HEK293 (cell line): ENCODE measurements around the gene GPR62.

Experiments used
- CTCF ChIA-PET: fragments of 350-600 bp; formaldehyde crosslinking; extraction: SDS; loops from one replicate; lab custom pipeline; 2021; ENCODE audit warnings: antibody characterized with exemption; lab: Yijun Ruan, JAX
- POLR2A ChIA-PET: fragments of 300-600 bp; formaldehyde crosslinking; extraction: SDS; loops from one replicate; lab custom pipeline; 2020; ENCODE audit warnings: antibody characterized with exemption, inconsistent platforms; lab: Yijun Ruan, JAX
- H3K27ac ChIP-seq: fragments of 200-500 bp; sonication (Bioruptor generic); 2 replicates; pipeline ENCODE4 v1.5.1; 2014; ENCODE audit warnings: low read depth, low read length, control low read depth, inconsistent platforms; ENCODE audit errors: extremely low read depth
- H3K36me3 ChIP-seq, 2 experiments: fragments of 200-500 bp in 1 of 2; sonication (Bioruptor generic) in 1 of 2; 1 replicate in 1 of 2; 2 replicates in 1 of 2; pipeline ENCODE4 v1.5.1; 2014 to 2017; ENCODE audit warnings: inconsistent platforms in 2 of 2, low read length in 2 of 2; ENCODE audit not compliant: control insufficient read depth in 2 of 2, insufficient read depth in 1 of 2
- H3K4me1 ChIP-seq: fragments of 200-500 bp; sonication (Bioruptor generic); 2 replicates; pipeline ENCODE4 v1.5.1; 2014; ENCODE audit warnings: mild to moderate bottlenecking, low read length, inconsistent platforms; ENCODE audit not compliant: control insufficient read depth, insufficient read depth
- H3K4me3 ChIP-seq: 2 replicates; pipeline ENCODE4 v1.5.1; 2011; ENCODE audit warnings: low read depth, mild to moderate bottlenecking, control low read depth, low read length, moderate library complexity
- H3K9me3 ChIP-seq: fragments of 200-500 bp; sonication (Bioruptor generic); 2 replicates; pipeline ENCODE4 v1.5.1; 2014; ENCODE audit warnings: low read depth, low read length, inconsistent platforms; ENCODE audit not compliant: control insufficient read depth, insufficient read depth
- BCL11A ChIP-seq: fragments of 450-650 bp; formaldehyde crosslinking; IDR thresholded peaks from 2 replicates; pipeline ENCODE4 v1.5.1; 2016; ENCODE audit warnings: low read depth, missing biosample characterization, missing genetic modification characterization
- BCL6B ChIP-seq: fragments of 450-650 bp; formaldehyde crosslinking; IDR thresholded peaks from 2 replicates; pipeline ENCODE4 v1.5.1; 2017; ENCODE audit warnings: missing biosample characterization, missing genetic modification characterization
- ELK4 ChIP-seq: IDR thresholded peaks from 2 replicates; pipeline ENCODE4 v1.6.1; 2011; ENCODE audit warnings: mild to moderate bottlenecking, low read depth, low read length, borderline replicate concordance
- GLIS1 ChIP-seq: fragments of 450-650 bp; formaldehyde crosslinking; IDR thresholded peaks from 2 replicates; pipeline ENCODE4 v1.5.1; 2016; ENCODE audit warnings: missing biosample characterization, missing genetic modification characterization
- PRDM1 ChIP-seq: fragments of 450-650 bp; formaldehyde crosslinking; IDR thresholded peaks from 2 replicates; pipeline ENCODE4; 2016; ENCODE audit warnings: missing biosample characterization, missing genetic modification characterization
- ZNF202 ChIP-seq: fragments of 450-650 bp; formaldehyde crosslinking; IDR thresholded peaks from 2 replicates; pipeline ENCODE4 v1.5.1; 2016; ENCODE audit warnings: missing biosample characterization, missing genetic modification characterization, borderline replicate concordance
- ZNF311 ChIP-seq: fragments of 450-650 bp; formaldehyde crosslinking; IDR thresholded peaks from 2 replicates; pipeline ENCODE4 v1.5.1; 2017; ENCODE audit warnings: missing biosample characterization, missing genetic modification characterization, borderline replicate concordance
- ZNF341 ChIP-seq: fragments of 450-650 bp; formaldehyde crosslinking; IDR thresholded peaks from 2 replicates; pipeline ENCODE4; 2016; ENCODE audit warnings: low read depth, missing biosample characterization, missing genetic modification characterization
- ZNF391 ChIP-seq: fragments of 450-650 bp; formaldehyde crosslinking; IDR thresholded peaks from 2 replicates; pipeline ENCODE4 v1.5.1; 2016; ENCODE audit warnings: low read depth, missing biosample characterization, missing genetic modification characterization, borderline replicate concordance
- ZNF561 ChIP-seq: fragments of 450-650 bp; IDR thresholded peaks from 2 replicates; pipeline ENCODE4 v1.5.1; 2018; ENCODE audit warnings: missing biosample characterization, missing genetic modification characterization, borderline replicate concordance
- TF ChIP-seq, protein P1 (sequence below): fragments of 450-650 bp; formaldehyde crosslinking; IDR thresholded peaks from 2 replicates; pipeline ENCODE4 v1.5.1; 2016; ENCODE audit warnings: missing biosample characterization, missing genetic modification characterization
- TF ChIP-seq, protein P2 (sequence below): fragments of 450-650 bp; formaldehyde crosslinking; IDR thresholded peaks from 2 replicates; pipeline ENCODE4 v1.5.1; 2017; ENCODE audit warnings: missing biosample characterization, missing genetic modification characterization

GPR62 gene

GRCh38 chr3:52006820-52007133, 51.6 kb downstream of the GPR62 start:
- no peak overlapping the region for H3K4me3 ChIP-seq
- CTCF ChIA-PET: no interaction called here
- TF ChIP-seq ZNF561 (tag by site-specific recombination): no peak
- TF ChIP-seq ZNF391 (tag by site-specific recombination): no peak
- TF ChIP-seq, protein P1, sequence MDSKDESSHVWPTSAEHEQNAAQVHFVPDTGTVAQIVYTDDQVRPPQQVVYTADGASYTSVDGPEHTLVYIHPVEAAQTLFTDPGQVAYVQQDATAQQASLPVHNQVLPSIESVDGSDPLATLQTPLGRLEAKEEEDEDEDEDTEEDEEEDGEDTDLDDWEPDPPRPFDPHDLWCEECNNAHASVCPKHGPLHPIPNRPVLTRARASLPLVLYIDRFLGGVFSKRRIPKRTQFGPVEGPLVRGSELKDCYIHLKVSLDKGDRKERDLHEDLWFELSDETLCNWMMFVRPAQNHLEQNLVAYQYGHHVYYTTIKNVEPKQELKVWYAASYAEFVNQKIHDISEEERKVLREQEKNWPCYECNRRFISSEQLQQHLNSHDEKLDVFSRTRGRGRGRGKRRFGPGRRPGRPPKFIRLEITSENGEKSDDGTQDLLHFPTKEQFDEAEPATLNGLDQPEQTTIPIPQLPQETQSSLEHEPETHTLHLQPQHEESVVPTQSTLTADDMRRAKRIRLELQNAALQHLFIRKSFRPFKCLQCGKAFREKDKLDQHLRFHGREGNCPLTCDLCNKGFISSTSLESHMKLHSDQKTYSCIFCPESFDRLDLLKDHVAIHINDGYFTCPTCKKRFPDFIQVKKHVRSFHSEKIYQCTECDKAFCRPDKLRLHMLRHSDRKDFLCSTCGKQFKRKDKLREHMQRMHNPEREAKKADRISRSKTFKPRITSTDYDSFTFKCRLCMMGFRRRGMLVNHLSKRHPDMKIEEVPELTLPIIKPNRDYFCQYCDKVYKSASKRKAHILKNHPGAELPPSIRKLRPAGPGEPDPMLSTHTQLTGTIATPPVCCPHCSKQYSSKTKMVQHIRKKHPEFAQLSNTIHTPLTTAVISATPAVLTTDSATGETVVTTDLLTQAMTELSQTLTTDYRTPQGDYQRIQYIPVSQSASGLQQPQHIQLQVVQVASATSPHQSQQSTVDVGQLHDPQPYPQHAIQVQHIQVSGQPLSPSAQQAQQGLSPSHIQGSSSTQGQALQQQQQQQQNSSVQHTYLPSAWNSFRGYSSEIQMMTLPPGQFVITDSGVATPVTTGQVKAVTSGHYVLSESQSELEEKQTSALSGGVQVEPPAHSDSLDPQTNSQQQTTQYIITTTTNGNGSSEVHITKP: no peak
- no peak for TF ChIP-seq ZNF311
- TF ChIP-seq, protein P2, sequence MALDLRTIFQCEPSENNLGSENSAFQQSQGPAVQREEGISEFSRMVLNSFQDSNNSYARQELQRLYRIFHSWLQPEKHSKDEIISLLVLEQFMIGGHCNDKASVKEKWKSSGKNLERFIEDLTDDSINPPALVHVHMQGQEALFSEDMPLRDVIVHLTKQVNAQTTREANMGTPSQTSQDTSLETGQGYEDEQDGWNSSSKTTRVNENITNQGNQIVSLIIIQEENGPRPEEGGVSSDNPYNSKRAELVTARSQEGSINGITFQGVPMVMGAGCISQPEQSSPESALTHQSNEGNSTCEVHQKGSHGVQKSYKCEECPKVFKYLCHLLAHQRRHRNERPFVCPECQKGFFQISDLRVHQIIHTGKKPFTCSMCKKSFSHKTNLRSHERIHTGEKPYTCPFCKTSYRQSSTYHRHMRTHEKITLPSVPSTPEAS (tag by site-specific recombination): no peak
- TF ChIP-seq PRDM1 (tag by site-specific recombination): no peak
- TF ChIP-seq GLIS1 (tag by site-specific recombination): no peak
- no peak for TF ChIP-seq ZNF202 (tag by site-specific recombination)
- TF ChIP-seq ELK4: no peak
- TF ChIP-seq BCL11A (tag by site-specific recombination): no peak
- TF ChIP-seq ZNF341 (tag by site-specific recombination): no peak
- no peak for TF ChIP-seq BCL6B (tag by site-specific recombination)
- H3K4me1 ChIP-seq: no peaks in the 10 kb centered on the region
- no peak overlapping the region for H3K27ac ChIP-seq
- no peaks in the 10 kb centered on the region for H3K36me3 ChIP-seq
- no peaks in the 10 kb centered on the region for H3K9me3 ChIP-seq
- POLR2A ChIA-PET: no interaction called here
